Stimulated activated CD8-positive, alpha-beta memory T cell treated with anti-CD3 and anti-CD28 coated beads, Interleukin-15, amount 100 ng/mL, for 1 hour (primary cell): ENCODE data around the gene FIBP.

Experiments used
- DNase-seq: peaks from one replicate; pipeline ENCODE4 v3.0.0-alpha.2; 2020; ENCODE audit warnings: low read depth

Gene FIBP

GRCh38 chr11:65870706-65871681, 17.3 kb downstream of the FIBP start:
- no peak for DNase-seq

DNA sequence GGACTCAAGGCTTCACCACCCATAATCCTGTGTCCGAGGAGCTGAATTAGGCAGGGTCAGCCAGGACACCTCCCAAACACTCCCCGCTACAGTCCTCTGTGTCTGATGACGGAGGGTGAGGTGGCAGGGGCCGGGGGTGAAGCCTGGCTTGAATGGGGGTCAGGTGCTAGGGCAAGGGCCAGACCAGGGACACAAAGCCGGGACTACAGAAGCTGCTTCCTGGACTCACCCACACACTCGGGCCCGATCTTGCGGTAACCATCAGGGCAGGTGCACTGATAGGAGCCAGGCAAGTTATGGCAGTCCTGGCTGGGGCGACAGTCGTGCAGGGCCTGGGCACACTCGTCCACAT, 18.0 kb downstream of the FIBP start:
- DNase-seq = no peak

GRCh38 chr11:65869643-65870306, 18.5 kb downstream of the FIBP start:
- no peak for DNase-seq

GRCh38 chr11:65868907-65869306, 19.4 kb downstream of the FIBP start:
- no peak for DNase-seq

GRCh38 chr11:65868076-65868667, 20.1 kb downstream of the FIBP start:
- no peak for DNase-seq

GRCh38 chr11:65867284-65868071, 20.8 kb downstream of the FIBP start:
- no peak for DNase-seq

DNA sequence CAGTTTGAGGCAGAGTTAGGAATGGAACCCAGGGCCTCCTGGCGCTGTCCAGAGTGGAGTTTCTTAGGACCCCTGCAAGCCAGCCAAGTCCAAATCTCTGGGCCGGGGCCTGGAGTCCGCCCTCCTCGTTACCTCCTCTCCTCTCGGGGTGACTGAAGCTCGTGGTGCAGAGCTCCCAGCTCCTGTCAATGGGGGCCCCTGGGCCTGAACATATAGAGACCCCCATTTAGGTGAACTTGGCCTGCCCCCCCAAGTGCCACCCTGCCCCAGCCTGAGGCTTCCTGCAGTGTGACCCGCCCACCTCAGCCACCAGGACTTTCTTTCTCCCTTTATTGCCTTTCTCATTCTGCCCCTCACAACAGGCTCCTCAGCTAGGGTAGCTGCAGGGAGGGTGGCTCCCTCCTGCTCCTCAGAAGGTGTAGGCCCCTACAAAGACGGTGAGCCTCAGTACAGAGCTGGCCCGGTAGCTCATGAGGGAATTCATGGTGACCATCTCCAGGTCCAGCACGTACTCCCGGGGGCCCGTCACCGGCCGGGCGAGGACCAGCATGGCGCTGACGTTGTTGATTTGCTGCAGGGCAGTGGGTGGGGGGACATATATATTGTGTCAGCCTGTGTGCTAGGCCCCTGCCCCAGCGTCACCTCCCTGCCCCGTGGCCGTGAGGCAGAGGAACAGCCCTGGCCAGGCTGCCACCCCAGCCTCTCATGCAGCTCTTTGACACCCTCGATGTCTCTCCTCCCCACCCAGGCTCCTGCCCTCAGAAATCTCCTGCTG, 21.6 kb downstream of the FIBP start:
- DNase-seq = no peak

- no peak for DNase-seq
Measured at GRCh38 chr11:65865550-65866172, 22.6 kb downstream of the FIBP start.

- no peak for DNase-seq
Measured at GRCh38 chr11:65864706-65865471, 23.4 kb downstream of the FIBP start.

- no peak for DNase-seq
Measured at GRCh38 chr11:65863889-65864705, 24.2 kb downstream of the FIBP start.

GRCh38 chr11:65862941-65863888, 25.1 kb downstream of the FIBP start:
- DNase-seq = no peak

GRCh38 chr11:65862191-65862735, 26.0 kb downstream of the FIBP start:
- no peak for DNase-seq

DNA sequence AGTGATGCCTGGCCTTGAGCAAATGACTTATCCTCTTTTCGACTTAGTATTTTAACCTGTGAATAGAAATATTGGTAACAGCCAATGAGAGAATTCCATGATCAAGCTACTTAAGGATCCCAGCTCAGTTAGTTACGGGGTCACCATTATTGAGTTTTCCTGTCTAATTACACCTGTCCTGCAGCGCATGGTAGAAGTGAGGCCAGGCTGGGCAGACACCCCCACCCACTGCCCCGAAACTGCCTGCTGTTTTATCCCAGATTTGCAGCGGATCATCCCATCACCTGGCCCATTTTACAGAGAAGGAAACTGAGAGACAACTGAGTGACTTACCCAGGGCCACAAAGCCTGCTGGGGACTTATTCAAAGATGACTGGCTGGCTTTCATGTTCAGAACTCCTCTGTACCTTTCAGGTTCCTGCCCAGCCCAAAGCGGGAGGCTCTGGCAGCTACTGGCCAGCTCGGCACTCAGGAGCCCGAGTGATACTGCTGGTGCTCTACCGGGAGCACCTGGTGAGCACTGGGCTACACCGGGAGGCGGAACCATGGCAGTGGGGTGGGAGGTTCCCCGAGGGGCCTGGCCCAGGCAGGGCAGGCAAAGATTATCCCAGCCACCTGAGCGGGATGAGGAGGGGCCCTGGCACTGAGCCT, 26.6 kb downstream of the FIBP start:
- no peak for DNase-seq

GRCh38 chr11:65861165-65861505, 27.1 kb downstream of the FIBP start:
- no peak for DNase-seq

DNA sequence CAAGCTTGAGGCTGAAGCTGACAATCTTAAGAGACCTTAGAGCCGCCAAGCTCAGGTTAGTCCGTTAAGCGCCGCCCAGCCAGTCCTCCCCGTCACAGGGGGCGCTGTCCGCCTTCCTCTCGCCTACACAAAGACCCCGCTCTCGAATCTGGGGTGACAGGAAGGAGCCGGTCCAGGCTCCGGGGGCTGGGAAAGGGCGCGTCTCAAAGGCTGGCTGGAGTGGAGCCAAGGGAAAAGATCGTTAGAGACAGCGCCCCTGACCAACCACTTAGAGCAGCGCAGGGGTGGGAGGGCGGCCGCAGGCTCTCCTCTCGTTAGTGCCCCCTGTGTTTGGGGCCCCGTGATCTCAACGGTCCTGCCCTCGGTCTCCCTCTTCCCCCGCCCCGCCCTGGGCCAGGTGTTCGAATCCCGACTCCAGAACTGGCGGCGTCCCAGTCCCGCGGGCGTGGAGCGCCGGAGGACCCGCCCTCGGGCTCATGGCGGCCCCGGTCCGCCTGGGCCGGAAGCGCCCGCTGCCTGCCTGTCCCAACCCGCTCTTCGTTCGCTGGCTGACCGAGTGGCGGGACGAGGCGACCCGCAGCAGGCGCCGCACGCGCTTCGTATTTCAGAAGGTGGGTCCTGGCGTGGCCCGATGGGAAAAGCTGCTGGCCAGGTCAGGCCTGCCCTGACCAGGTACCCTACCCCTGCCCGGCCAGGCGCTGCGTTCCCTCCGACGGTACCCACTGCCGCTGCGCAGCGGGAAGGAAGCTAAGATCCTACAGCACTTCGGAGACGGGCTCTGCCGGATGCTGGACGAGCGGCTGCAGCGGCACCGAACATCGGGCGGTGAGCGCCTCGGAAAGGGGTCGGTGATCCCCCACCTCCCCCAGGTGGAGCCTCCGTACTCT, 27.8 kb downstream of the FIBP start, which contains the start of gene MUS81:
Gene MUS81, plus strand, starts transcription at position 156 of the 887 bp plus-strand sequence. Its CDS starts 321 bp downstream, at position 477.
- peak; percentile 98 for DNase-seq

- no peak for DNase-seq
Measured at GRCh38 chr11:65859812-65860277, 28.4 kb downstream of the FIBP start.
